ENCODE data around the gene ARHGAP10. TPM values are rescaled to one million over a fixed set of nuclear protein-coding genes. Genes with fewer than 3 reads are reported as not detected.

The ARHGAP10 gene
- total RNA-seq, 1 experiment from 2014 or later, result 9.0 TPM

GRCh38 chr4:148062301-148062950 is 330.5 kb downstream of the ARHGAP10 start:
- Histone ChIP-seq H3K9ac (ENCODE audit: low read length) (no peak overlapping the region), H3K36me3 (ENCODE audit: low read depth, low read length) (no peaks in the 10 kb centered on the region), H4K20me1 (ENCODE audit: low read length) (no peaks in the 10 kb centered on the region), H3K27me3 (ENCODE audit: low read length) (no peaks in the 10 kb centered on the region), H3K9me3 (ENCODE audit: low read length) (no peaks in the 10 kb centered on the region), H3K4me3 (ENCODE audit: low read length) (no peak overlapping the region), H3F3A (ENCODE audit: low read length, unreplicated experiment) (no peaks in the 10 kb centered on the region), H3K27ac (ENCODE audit: low read length) (no peak overlapping the region), H3K4me1 (ENCODE audit: insufficient read depth, low read length) (no peaks in the 10 kb centered on the region), H3K9me2 (replicated peaks; ENCODE audit: low read length) (no peaks in the 10 kb centered on the region), H3K4me2 (ENCODE audit: low read length) (no peak overlapping the region), H3K79me2 (ENCODE audit: low read length) (no peaks in the 10 kb centered on the region), H2AFZ (ENCODE audit: low read length) (no peak overlapping the region)
- DNase-seq (no peak), ATAC-seq (no peak)
- no peak for TF ChIP-seq EZH2phosphoT487 (IDR thresholded peaks at IDR 0.05; ENCODE audit: borderline replicate concordance, low read length)
- TF ChIP-seq EZH2 (IDR thresholded peaks at IDR 0.05; ENCODE audit: low read length, unreplicated experiment), result no peak
- TF ChIP-seq, protein P1, sequence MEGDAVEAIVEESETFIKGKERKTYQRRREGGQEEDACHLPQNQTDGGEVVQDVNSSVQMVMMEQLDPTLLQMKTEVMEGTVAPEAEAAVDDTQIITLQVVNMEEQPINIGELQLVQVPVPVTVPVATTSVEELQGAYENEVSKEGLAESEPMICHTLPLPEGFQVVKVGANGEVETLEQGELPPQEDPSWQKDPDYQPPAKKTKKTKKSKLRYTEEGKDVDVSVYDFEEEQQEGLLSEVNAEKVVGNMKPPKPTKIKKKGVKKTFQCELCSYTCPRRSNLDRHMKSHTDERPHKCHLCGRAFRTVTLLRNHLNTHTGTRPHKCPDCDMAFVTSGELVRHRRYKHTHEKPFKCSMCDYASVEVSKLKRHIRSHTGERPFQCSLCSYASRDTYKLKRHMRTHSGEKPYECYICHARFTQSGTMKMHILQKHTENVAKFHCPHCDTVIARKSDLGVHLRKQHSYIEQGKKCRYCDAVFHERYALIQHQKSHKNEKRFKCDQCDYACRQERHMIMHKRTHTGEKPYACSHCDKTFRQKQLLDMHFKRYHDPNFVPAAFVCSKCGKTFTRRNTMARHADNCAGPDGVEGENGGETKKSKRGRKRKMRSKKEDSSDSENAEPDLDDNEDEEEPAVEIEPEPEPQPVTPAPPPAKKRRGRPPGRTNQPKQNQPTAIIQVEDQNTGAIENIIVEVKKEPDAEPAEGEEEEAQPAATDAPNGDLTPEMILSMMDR (conservative IDR thresholded peaks at IDR 0.05; ENCODE audit: low read depth, low read length), result no peak
- BruUV-seq (replicated peaks), result no TSS peak
- intact Hi-C loops (cut with micrococcal nuclease), result no loop called here
- POLR2A ChIA-PET (ENCODE audit: unreplicated experiment), result no interaction called here
- CTCF ChIA-PET, result no interaction called here

- H3K4me2 ChIP-seq (ENCODE audit: low read length), result no peak overlapping the region
- H4K20me1 ChIP-seq (ENCODE audit: low read length), result no peaks in the 10 kb centered on the region
- no peak overlapping the region for H3K4me3 ChIP-seq (ENCODE audit: low read length)
- H3K9me2 ChIP-seq (replicated peaks; ENCODE audit: low read length), result no peaks in the 10 kb centered on the region
- no peaks in the 10 kb centered on the region for H3K36me3 ChIP-seq (ENCODE audit: low read depth, low read length)
- H3K4me1 ChIP-seq (ENCODE audit: insufficient read depth, low read length), result no peaks in the 10 kb centered on the region
- H2AFZ ChIP-seq (ENCODE audit: low read length), result no peak overlapping the region
- no peak overlapping the region for H3K27ac ChIP-seq (ENCODE audit: low read length)
- H3K79me2 ChIP-seq (ENCODE audit: low read length), result no peaks in the 10 kb centered on the region
- H3K9me3 ChIP-seq (ENCODE audit: low read length), result no peaks in the 10 kb centered on the region
- no peak for DNase-seq
- H3F3A ChIP-seq (ENCODE audit: low read length, unreplicated experiment), result no peaks in the 10 kb centered on the region
- no peak for ATAC-seq
- TF ChIP-seq EZH2 (IDR thresholded peaks at IDR 0.05; ENCODE audit: low read length, unreplicated experiment), result no peak
- TF ChIP-seq, protein P1 (conservative IDR thresholded peaks at IDR 0.05; ENCODE audit: low read depth, low read length), result no peak
- TF ChIP-seq EZH2phosphoT487 (IDR thresholded peaks at IDR 0.05; ENCODE audit: borderline replicate concordance, low read length), result no peak
- ChIA-PET CTCF (no interaction called here), POLR2A (ENCODE audit: unreplicated experiment) (no interaction called here)
- BruUV-seq (replicated peaks), result no TSS peak
- no peaks in the 10 kb centered on the region for H3K27me3 ChIP-seq (ENCODE audit: low read length)
- no peak overlapping the region for H3K9ac ChIP-seq (ENCODE audit: low read length)
- intact Hi-C loops (cut with micrococcal nuclease), result no loop called here
Measured at GRCh38 chr4:148064451-148064850, 332.6 kb downstream of the ARHGAP10 start.

DNA sequence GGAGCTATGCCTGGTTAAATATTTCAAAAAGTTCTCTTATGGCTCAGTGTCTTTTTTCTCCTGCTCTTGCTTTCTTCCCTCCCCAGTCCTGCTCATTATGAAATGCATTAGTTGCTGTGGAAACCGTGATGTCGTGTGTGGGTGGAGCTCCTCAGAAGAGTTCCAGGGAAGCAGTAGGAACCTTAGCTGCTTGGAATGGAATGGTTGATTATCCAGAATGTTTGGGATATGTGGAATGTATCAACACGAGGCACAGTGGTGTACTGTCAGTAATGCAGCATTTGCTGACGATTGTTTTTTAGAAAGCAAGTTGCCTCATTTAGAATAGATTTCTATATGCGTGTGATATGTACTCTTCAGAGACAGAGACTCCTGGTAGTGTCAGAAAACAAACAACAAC is 333.2 kb downstream of the ARHGAP10 start:
- no peak overlapping the region for H3K4me2 ChIP-seq (ENCODE audit: low read length)
- H3K79me2 ChIP-seq (ENCODE audit: low read length), result no peaks in the 10 kb centered on the region
- no peaks in the 10 kb centered on the region for H3K27me3 ChIP-seq (ENCODE audit: low read length)
- no TSS peak for BruUV-seq (replicated peaks)
- no peaks in the 10 kb centered on the region for H3K9me3 ChIP-seq (ENCODE audit: low read length)
- no peak overlapping the region for H3K4me3 ChIP-seq (ENCODE audit: low read length)
- no peaks in the 10 kb centered on the region for H3K4me1 ChIP-seq (ENCODE audit: insufficient read depth, low read length)
- ChIA-PET CTCF (no interaction called here), POLR2A (ENCODE audit: unreplicated experiment) (no interaction called here)
- no peak overlapping the region for H3K27ac ChIP-seq (ENCODE audit: low read length)
- no peaks in the 10 kb centered on the region for H3F3A ChIP-seq (ENCODE audit: low read length, unreplicated experiment)
- no peak overlapping the region for H3K9ac ChIP-seq (ENCODE audit: low read length)
- intact Hi-C loops (cut with micrococcal nuclease), result no loop called here
- H4K20me1 ChIP-seq (ENCODE audit: low read length), result no peaks in the 10 kb centered on the region
- no peak overlapping the region for H2AFZ ChIP-seq (ENCODE audit: low read length)
- DNase-seq, result no peak
- ATAC-seq, result no peak
- H3K9me2 ChIP-seq (replicated peaks; ENCODE audit: low read length), result no peaks in the 10 kb centered on the region
- no peaks in the 10 kb centered on the region for H3K36me3 ChIP-seq (ENCODE audit: low read depth, low read length)
- TF ChIP-seq, protein P1 (conservative IDR thresholded peaks at IDR 0.05; ENCODE audit: low read depth, low read length), result no peak
- TF ChIP-seq EZH2 (IDR thresholded peaks at IDR 0.05; ENCODE audit: low read length, unreplicated experiment), result no peak
- no peak for TF ChIP-seq EZH2phosphoT487 (IDR thresholded peaks at IDR 0.05; ENCODE audit: borderline replicate concordance, low read length)
